ENCODE measurements around the gene ISM2.

The ISM2 gene

DNA sequence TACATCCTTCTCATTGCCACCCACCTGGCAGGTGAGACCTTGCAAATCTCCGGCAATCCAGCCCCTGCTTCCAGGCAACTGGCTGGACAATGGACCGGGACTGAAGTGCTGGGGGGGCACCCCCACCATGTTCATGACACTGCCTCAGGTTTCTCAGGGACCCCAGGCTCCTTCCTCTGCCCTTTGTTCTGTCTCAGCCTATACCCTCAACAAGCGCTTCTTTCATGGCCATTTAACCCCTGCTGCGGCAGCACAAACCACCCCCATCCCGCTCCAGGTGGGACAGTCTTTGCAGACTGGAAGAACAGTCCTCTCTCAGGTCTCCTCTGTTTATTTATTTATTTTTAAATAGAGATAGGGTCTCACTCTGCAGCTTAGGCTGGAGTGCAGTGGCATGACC, 7.6 kb downstream of the ISM2 start:
- no peak overlapping the region for H3K4me3 ChIP-seq (ENCODE audit: low read depth, low read length)
- TF ChIP-seq CTCF (conservative IDR thresholded peaks at IDR 0.05; ENCODE audit: low read depth, low read length): no peak
- DNase-seq (ENCODE audit: low read depth): no peak

DNA sequence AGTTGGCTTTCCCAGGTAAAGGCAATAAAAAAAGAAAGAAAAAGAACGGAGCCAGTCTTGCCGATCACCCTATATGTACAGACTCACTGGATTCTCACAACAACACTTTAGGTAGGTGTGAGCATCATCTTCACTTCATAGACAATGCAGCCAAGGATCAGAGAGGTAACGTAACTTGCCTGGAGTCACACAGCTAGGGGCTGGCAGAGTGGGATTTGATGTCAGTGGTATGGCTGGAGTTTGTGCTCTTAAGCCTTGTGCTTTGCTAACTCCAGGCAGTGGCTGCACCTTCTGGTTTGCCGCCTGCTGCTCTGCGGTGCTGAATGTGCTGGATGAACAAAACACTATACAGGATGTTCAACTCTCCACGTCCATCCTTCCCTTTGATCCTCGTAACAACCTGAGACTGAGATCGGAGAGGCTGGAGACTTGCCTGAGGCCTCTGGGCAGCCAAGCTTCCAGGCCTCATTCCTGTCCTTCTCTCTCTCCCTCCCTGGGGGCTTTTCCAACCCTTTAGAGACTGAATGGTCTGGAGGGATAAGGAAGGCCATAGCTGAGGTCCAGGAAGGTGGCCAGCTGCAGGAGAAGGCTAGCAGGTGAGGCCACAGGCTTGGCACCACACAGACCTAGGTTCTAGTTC, 8.1 kb downstream of the ISM2 start:
- DNase-seq (ENCODE audit: low read depth): no peak
- H3K4me3 ChIP-seq (ENCODE audit: low read depth, low read length): no peak overlapping the region
- no peak for TF ChIP-seq CTCF (conservative IDR thresholded peaks at IDR 0.05; ENCODE audit: low read depth, low read length)

GRCh38 chr14:77489041-77489440, 9.6 kb downstream of the ISM2 start:
- no peak for DNase-seq (ENCODE audit: low read depth)
- no peak for TF ChIP-seq CTCF (conservative IDR thresholded peaks at IDR 0.05; ENCODE audit: low read depth, low read length)
- no peak overlapping the region for H3K4me3 ChIP-seq (ENCODE audit: low read depth, low read length)

DNA sequence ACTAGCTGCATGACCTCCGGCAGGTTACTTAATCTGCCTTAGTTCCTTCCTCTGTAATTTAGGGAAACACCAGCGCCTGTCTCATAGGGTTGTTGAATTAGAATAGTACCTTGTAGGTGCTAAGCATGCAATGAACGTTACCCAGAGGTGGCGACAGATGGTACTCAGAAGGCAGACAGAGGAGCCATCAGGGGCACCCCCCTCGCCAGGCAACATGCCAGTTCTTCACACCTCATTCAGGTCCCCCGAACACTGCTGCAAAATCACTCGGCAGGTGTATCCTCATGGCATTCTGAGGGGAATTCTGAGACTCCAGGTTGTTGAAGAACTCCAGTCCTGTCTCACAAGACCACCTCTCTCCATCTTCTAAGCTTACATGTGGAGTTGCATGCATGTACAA, 10.1 kb downstream of the ISM2 start:
- DNase-seq (ENCODE audit: low read depth): no peak
- no peak for TF ChIP-seq CTCF (conservative IDR thresholded peaks at IDR 0.05; ENCODE audit: low read depth, low read length)
- no peak overlapping the region for H3K4me3 ChIP-seq (ENCODE audit: low read depth, low read length)

- peak; percentile 46 for DNase-seq (ENCODE audit: low read depth)
- TF ChIP-seq CTCF (conservative IDR thresholded peaks at IDR 0.05; ENCODE audit: low read depth, low read length): no peak
- H3K4me3 ChIP-seq (ENCODE audit: low read depth, low read length): no peak overlapping the region
These were observed 12.5 kb downstream of the ISM2 start for GRCh38 chr14:77485901-77486678.

DNA sequence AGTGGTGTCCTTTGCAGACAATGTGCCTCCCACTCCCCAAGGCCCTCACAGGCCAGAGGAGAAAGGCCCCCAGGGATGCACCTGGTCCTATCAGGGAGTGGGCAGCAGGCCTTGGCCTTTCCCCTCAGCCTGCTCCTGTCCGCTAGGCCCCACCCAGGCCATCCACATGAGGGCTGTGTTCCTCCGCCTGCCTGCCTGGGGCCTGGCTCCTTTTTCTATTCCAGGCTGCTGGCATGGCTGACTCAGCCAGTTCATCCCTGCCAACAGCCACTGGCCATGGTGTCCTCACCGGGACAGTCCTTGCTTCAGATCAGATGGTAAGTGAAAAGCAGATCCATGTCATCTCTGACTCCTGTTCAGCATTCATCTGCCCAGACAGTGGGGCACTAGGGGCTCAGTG, 13.4 kb downstream of the ISM2 start:
- no peak for TF ChIP-seq CTCF (conservative IDR thresholded peaks at IDR 0.05; ENCODE audit: low read depth, low read length)
- no peak overlapping the region for H3K4me3 ChIP-seq (ENCODE audit: low read depth, low read length)
- DNase-seq (ENCODE audit: low read depth): no peak

DNA sequence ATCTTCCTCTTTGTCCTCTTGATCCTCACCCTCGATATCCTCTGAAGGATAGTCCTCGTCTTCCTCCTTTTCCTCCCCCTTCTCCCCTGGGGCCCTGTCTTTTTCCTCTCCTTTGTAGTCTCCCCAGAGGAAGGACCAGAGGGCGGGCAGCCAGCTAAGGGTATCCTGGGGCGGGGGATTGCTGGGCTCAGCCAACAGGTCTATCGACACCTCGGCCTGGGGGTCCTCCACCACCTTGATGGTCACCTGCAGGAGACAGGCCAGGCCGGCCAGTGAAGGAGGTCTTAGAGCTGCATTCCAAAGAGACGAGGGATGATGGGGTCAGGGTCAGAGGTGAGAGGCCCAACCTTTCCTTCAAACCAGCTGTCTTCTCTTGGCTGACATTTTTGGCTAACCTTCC, 16.2 kb downstream of the ISM2 start:
- no peak for DNase-seq (ENCODE audit: low read depth)
- H3K4me3 ChIP-seq (ENCODE audit: low read depth, low read length): no peak overlapping the region
- no peak for TF ChIP-seq CTCF (conservative IDR thresholded peaks at IDR 0.05; ENCODE audit: low read depth, low read length)
